HG02571 (cell line): ENCODE measurements around the gene SUFU.

Source experiments
- ATAC-seq: cut with Tn5 transposase; IDR thresholded peaks from one replicate; pipeline ENCODE4 v1.9.1; 2021; ENCODE audit warnings: mild to moderate bottlenecking, moderate library complexity; ENCODE audit not compliant: unreplicated experiment

SUFU gene

GRCh38 chr10:102593074-102593803, 89.5 kb downstream of the SUFU start:
- ATAC-seq, result no peak

DNA sequence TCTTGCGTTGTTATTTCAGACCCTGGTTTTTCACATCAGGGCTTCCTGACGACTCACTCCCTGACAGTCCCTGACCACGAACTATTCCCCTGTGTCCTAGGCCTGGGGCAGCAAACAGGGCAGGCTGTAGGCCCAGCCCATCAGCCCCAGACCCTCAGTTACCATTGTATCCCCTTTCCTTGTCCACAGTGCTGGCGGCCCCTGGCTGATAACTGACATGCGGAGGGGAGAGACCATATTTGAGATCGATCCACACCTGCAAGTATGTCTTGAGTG, 90.0 kb downstream of the SUFU start:
- ATAC-seq, result no peak

DNA sequence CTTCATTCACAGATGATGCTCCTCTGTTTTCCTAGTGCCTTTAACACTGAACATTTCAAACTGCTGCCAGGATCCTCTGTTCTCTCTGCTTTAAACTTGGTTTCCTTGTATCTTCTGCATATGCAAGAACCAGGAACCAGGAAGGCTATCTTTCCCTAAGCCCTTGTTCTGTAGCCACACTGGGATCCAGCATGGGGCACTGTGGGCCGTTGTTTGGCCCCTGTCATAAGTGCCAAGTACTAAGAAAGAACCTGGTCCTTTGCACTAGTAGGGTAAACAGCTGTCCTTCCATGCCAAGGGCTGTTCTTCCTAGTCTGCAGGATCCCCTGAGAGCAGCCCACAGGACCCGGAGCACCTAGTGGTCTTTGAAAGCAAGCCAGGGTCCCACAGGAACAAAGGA, 91.5 kb downstream of the SUFU start:
- no peak for ATAC-seq

DNA sequence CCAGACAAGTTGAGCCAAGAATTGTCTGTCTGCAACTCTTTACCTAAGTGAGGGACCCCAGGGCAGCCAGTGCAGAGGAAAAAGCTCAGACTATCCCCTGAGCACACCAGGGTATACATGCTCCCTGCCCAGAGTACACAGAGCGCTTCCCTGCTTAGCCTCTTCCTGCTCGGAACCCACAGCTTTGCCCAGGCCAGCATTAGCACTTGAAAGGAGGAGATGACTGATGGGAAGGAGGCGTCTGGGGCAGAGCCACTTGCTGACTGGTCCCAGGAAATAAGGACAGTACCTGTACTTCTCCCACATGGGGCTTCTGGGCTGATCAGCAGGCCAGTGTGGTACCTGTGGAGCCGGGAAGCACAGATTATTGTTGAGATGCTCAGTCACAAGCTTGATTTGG, 92.1 kb downstream of the SUFU start:
- ATAC-seq, result no peak

- ATAC-seq, result no peak
Observed at GRCh38 chr10:102596506-102596971, 92.8 kb downstream of the SUFU start.

- no peak for ATAC-seq
Observed at GRCh38 chr10:102597131-102597991, 93.6 kb downstream of the SUFU start.

- ATAC-seq, result no peak
Observed at GRCh38 chr10:102598243-102598642, 94.5 kb downstream of the SUFU start.

DNA sequence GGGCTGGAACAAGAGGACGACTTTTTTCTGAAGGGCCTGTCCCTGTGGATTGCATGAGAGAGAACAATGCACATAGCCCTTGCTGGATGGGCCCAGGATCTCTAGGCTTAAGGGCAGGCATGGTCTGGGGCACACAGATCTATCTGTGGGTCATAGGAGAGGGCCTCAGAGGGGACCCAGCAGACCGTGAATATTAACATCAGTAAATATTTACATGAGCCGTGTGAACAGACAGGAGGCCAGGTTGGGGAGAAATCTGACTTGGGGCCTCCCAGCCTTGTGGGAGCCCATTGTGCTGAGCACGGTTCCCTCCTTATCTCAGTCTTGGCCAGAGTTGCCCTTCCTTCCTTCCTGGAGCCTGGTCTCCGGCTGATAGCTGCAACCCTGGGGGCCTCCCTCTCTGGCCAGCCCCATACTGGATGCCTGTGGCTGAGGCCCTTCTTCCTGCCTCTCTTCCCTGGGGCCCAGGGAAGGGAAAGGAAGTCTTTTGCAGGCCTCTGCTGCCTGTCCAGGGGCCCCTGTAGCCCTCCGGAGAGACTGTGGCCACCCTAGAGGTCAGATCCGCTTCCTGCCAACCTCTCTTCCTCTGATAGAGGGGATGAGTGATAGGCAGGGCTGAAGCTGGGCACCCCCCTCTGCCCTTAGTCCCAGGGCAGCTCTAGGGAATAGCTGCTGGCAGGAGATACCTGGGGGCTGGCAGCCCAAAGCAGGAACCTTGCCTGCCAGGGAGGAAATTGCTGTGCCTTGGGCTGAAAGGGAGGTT, 96.0 kb downstream of the SUFU start:
- ATAC-seq, result no peak

DNA sequence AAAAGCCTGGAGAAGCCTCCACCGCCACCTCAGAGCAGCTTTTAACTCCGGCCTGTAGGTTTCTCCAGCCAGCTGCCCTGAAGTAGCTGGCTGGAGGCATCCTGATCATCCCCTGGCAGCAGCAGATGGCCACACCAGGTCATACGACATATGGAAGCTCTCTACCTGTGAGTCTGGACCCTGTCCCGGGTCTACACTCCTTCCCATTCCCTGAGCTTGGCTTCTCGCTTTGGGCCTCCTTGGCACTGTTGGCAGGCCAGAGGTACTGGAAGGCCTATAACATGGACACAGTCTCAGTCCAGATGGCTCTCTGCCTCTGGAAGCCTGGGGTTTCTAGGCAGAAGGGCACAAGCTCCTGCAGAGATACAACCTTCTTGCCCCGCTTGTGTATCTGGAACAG, 97.0 kb downstream of the SUFU start:
- ATAC-seq, result no peak

DNA sequence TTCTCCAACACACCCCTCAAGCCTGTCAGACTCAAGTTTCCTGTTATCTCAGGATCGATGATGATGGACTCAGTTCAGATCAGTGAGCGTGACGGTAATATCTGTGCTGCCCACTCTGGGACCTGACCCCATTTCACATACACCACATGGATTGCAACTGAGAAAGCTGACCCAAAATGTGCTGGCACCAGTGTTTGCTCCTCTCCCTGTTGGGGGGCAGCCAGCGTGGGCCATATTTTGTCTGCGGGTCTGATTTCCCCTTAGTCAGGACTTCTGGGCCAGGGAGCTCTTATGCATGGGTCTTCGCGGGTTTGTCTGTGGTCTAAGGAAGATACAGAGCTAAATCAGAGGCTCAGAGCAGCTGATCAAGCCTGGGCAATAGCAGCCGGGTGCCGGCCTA, 97.9 kb downstream of the SUFU start:
- no peak for ATAC-seq

DNA sequence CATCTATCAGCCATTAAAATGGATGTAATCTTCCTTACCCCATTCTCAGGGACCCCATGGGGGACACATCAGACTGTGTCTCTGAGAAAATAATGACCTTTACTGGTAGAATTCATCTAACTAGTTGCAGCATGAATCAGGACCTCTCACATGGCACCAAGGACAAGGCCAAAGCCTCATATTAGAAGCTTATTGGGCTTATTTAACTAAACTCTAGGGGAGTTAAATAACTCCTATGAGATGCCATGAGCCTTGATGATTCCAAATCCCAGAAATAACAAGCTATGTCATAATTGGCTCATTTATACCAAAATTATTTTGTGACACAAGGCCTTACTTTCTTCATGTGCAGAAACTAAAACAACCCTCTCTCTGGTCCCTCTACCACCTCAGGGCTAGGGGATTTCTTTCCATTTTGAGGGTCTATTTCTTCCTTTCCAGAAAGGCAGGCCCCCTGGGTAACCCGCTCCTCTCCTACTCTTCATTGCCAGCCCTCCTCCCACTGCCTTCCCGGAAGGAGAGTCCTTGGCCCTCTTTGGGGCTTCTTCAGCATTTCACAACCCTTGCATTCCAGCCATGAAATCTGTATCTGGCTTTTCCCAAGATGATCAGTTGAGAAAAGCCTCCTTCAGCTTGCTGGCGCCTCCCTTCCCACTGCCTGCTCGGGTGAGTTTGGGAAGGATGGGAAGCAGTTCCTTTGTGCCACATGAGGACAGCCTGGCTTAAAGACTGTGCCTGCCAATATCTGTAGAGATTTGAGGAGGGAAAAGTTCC, 98.7 kb downstream of the SUFU start:
- no peak for ATAC-seq

- ATAC-seq, result no peak
Observed at GRCh38 chr10:102603946-102604345, 100.2 kb downstream of the SUFU start.

GRCh38 chr10:102604439-102604841, 100.7 kb downstream of the SUFU start:
- no peak for ATAC-seq

DNA sequence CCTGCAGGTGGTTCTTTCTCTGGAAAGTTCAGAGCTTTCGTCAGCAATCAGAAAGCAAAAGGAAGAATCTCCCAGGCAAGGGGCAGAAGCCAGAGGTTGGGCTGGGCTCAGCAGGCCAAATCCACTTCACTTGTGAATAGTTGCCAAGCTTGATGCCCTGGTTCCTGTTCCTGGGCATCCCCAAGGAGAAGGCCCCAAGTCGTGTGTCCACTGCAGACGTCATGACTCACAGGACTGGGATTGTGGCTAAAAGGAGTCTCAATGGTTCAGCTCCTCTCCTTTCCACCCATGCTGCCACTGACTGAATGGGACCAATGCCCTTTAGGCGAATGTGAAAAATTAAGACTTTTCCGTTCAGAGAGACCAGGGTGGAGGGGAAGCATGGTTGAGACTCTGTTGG, 101.9 kb downstream of the SUFU start:
- no peak for ATAC-seq

- ATAC-seq, result no peak
Observed at GRCh38 chr10:102608487-102608886, 104.7 kb downstream of the SUFU start.

DNA sequence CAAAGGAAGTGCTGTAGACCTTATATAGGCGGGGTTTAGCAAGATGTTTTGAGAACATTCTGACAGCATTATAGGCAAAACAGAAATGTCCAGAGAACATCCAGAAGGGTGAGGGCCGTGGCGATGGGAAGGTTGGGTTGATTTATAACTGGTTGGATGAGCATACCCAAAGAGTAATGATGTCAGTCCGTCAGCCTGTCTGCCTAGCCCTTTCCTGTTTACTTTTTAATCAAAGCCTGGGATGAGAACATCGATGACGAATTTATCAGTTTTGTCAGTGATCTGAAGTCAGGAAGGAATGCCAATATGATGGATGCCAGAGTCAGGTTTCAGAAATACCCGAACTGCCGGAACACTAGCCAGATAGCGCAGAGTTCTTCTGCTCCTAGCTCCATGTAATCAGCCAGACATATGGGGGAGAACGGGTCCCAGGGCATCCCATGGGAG, 106.7 kb downstream of the SUFU start:
- no peak for ATAC-seq

- ATAC-seq, result no peak
Observed at GRCh38 chr10:102611514-102612087, 107.8 kb downstream of the SUFU start.

DNA sequence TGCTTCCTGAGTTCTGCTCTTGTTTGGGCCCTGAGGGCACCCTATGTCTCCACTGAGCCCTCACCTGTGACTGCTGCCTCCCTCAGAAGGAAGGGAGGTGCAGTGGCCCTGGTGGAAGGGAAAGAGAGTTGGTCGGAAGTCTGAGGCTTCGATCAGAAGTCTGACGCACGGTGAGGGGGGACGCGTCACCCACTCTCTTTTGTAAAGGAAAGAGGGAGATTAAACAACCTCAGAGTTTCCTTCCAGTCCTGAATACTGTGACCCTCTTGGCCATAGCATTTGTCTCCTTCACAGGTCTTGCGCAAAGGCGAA, 109.1 kb downstream of the SUFU start:
- ATAC-seq, result no peak

DNA sequence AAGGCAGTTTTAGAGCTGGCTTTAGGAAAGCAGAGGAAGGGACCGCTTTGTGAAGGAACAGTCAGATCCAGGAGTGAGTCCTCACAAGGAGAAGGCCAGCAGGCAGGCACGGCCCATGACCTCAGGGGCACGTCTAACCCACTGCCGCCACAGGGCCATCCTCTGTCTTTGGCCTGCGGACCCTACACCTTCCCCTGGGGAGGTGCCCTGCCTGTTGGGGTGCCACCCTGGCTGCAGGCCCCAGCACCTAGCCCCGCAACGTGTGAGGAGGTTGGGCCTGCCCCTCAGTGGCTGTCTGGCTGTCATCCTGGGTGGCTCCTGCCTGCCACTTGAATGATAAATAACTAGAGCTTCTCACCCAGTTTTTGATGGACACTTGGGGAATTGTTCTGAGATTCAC, 109.5 kb downstream of the SUFU start:
- no peak for ATAC-seq

- no peak for ATAC-seq
Observed at GRCh38 chr10:102613785-102614184, 110.0 kb downstream of the SUFU start.

DNA sequence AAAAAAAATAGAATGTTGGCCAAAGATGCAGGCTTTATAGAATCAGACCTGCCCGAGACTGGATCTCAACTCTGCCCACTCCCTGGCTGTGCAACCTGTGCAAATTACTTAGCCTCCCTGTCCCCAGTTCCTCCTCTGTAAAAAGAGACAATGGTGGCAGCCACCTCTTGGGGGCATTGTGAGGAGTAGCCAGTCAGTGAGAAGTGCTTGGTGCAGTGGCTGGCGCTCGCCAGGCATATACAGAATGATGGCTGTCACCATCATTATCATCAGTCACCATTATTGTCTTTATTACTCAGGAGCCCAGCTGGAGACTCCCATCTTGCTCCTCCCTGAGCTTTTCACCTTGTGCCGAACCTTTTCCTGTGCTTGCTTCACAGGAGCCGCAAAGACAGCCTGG, 111.1 kb downstream of the SUFU start:
- ATAC-seq, result no peak
